Measurements from ENCODE around the gene DRD4.

DNA sequence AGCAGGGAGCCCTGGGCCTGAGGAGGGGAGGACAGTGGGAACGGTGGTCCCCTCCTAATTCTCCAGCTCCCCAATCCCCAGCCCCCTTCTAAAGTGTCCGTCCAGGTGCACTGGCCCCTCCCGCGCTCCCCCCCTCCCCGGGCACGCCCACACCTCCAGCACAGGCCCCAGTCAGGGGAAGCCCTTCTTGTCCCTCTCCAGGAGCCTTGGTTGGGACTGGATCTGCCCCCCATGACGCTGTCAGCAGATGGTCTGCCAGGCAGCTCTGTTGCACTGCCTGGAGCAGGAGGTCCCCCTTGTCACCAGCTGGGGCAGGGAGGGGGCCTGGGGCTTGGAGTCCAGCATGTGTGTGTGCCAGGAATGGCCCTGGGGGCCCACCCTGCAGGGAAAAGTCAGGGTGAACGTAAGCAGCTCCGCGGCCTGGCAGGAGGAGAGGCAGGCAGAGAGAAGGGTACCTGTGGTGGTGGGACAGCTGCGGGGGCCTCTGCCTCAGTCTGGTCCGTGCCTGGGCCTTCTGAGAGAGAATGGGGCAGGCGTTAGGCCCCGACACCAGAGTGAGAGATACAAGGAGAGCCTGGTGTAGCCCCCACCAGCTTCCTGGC is 22.9 kb upstream of the DRD4 start:
- no peak for TF ChIP-seq CTCF (conservative IDR thresholded peaks at IDR 0.05; ENCODE audit: low read depth, low read length)
- TF ChIP-seq EZH2phosphoT487 (IDR thresholded peaks at IDR 0.05; ENCODE audit: borderline replicate concordance, low read length): no peak
- TF ChIP-seq EZH2 (IDR thresholded peaks at IDR 0.05; ENCODE audit: low read length, unreplicated experiment): no peak
